Caco-2 (cell line): Measurements from ENCODE around the gene SPATA31D3. TPM values are rescaled to one million over a fixed set of nuclear protein-coding genes. Genes with fewer than 3 reads are reported as not detected.

Source experiments
- BruUV-seq: library from RNA; stranded (reverse); fragments of 400-500 nt; replicated peaks from 2 replicates; lab custom pipeline; 2021; lab: Mats Ljungman, UMichigan
- CTCF ChIA-PET: fragments of 300-600 bp; sonication (Branson Sonifier 250); formaldehyde crosslinking; loops from one replicate; lab custom pipeline; 2022; ENCODE audit warnings: antibody characterized with exemption; lab: Charles Lee
- POLR2A ChIA-PET: fragments of 300-600 bp; sonication (Branson Sonifier 250); formaldehyde crosslinking; loops from one replicate; lab custom pipeline; 2022; ENCODE audit warnings: antibody characterized with exemption; lab: Charles Lee
- DNase-seq, 2 experiments: peaks; one replicate each; pipeline versions ENCODE4 v3.0.0 to v3.0.0-alpha.2; 2020 to 2022
- H3K27me3 ChIP-seq: replicated peaks from 2 replicates; pipeline ENCODE4 v1.6.0; 2011; ENCODE audit warnings: low read length; ENCODE audit not compliant: control insufficient read depth, insufficient read depth
- H3K36me3 ChIP-seq: 2 replicates; pipeline ENCODE4 v1.5.1; 2011; ENCODE audit warnings: low read length; ENCODE audit not compliant: control insufficient read depth, insufficient read depth
- H3K4me1 ChIP-seq: fragments of 250-450 bp; sonication (Bioruptor Pico); 2 replicates; pipeline ENCODE4 v1.5.1; 2020; ENCODE audit warnings: mild to moderate bottlenecking
- H3K4me3 ChIP-seq: 2 replicates; pipeline ENCODE4 v1.5.1; 2011; ENCODE audit warnings: low read depth, mild to moderate bottlenecking, control low read depth, low read length
- H3K9me3 ChIP-seq: fragments of 250-450 bp; sonication (Bioruptor Pico); 2 replicates; pipeline ENCODE4 v1.5.1; 2020; ENCODE audit warnings: mild to moderate bottlenecking, moderate library complexity
- H3K27ac Mint-ChIP-seq: one replicate; pipeline ENCODE4 v1.8.0; 2022; ENCODE audit warnings: mixed read lengths; ENCODE audit not compliant: unreplicated experiment
- H3K27me3 Mint-ChIP-seq: one replicate; pipeline ENCODE4 v1.8.0; 2022; ENCODE audit warnings: mixed read lengths; ENCODE audit not compliant: insufficient read depth, unreplicated experiment
- H3K36me3 Mint-ChIP-seq: one replicate; pipeline ENCODE4 v1.8.0; 2022; ENCODE audit warnings: mild to moderate bottlenecking, mixed read lengths; ENCODE audit not compliant: insufficient read depth, unreplicated experiment
- H3K4me1 Mint-ChIP-seq: one replicate; pipeline ENCODE4 v1.8.0; 2022; ENCODE audit warnings: low read depth, mixed read lengths; ENCODE audit not compliant: unreplicated experiment
- H3K4me3 Mint-ChIP-seq: one replicate; pipeline ENCODE4 v1.8.0; 2022; ENCODE audit warnings: mild to moderate bottlenecking, moderate library complexity, mixed read lengths; ENCODE audit not compliant: unreplicated experiment
- H3K9me3 Mint-ChIP-seq: one replicate; pipeline ENCODE4 v1.8.0; 2022; ENCODE audit warnings: mixed read lengths; ENCODE audit not compliant: unreplicated experiment
- intact Hi-C: fragments of 100-400 bp; cut with micrococcal nuclease; formaldehyde crosslinking; loops from one replicate; pipeline ENCODE4 v1.10.0; 2022; ENCODE audit not compliant: unreplicated experiment
- total RNA-seq: library from RNA; stranded (reverse); gene quantifications from 2 replicates; pipeline ENCODE4 v1.2.3, GENCODE V29; 2022
- TF ChIP-seq, protein P1 (sequence below), 2 experiments: fragments of 200-600 bp in 1 of 2; IDR thresholded peaks; 1 replicate in 1 of 2; 2 replicates in 1 of 2; pipeline versions ENCODE4 v1.5.1 to v1.8.0; 2011 to 2022; ENCODE audit warnings: antibody characterized with exemption in 1 of 2, control low read depth in 1 of 2, inconsistent platforms in 1 of 2, low read depth in 1 of 2, low read length in 1 of 2, mild to moderate bottlenecking in 1 of 2, moderate library complexity in 1 of 2; ENCODE audit not compliant: insufficient read depth in 1 of 2, severe bottlenecking in 1 of 2, unreplicated experiment in 1 of 2

The SPATA31D3 gene
- total RNA-seq, 1 experiment from 2014 or later = not detected

DNA sequence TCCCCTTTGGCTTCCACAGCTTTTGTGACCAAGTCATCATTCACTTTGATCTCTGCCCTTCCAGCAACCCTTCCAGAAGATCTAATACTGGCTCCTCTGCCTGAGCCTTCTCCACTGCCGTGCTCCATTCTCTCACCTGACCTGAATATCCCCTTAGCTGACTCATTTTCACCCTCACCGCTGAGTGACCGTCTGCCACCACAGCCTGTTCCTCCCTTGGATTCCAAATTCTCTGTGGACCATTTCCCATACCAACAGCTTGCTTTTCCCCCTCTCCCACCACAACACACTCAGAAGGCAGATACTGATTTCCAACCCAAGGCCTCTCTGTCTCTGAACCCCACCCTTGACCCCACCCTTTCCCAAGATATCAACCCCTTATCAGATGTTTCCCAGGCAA lies 24.7 kb downstream of the SPATA31D3 start:
- intact Hi-C loops = no loop called here
- no peaks in the 10 kb centered on the region for H3K9me3 Mint-ChIP-seq
- no TSS peak for BruUV-seq

DNA sequence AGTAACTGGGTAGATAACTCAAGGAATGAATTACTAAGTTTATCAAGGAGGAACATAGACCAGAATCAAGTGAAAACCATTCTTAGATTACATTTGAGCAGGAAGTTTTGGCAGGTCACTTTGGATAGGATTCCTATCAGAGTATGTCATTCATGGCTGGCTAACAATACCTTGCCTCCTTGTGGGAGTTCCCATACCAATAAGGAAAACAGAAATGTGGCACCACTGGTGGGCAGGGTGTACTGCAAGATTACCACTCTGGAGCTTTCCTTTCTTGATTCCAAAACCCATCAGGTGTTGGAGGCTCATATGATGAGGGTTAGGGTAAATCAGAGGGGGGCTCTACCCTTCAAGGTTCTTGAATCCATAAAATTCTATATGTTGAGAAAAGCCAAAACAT lies 26.7 kb downstream of the SPATA31D3 start:
- no peak overlapping the region for H3K4me3 Mint-ChIP-seq
- no TSS peak for BruUV-seq
- POLR2A ChIA-PET = no interaction called here
- Histone ChIP-seq H3K4me3 (no peak overlapping the region), H3K36me3 (no peaks in the 10 kb centered on the region), H3K27me3 (no peaks in the 10 kb centered on the region), H3K9me3 (no peaks in the 10 kb centered on the region), H3K4me1 (no peaks in the 10 kb centered on the region)
- DNase-seq = no peak
- H3K27ac Mint-ChIP-seq = no peak overlapping the region
- no peaks in the 10 kb centered on the region for H3K36me3 Mint-ChIP-seq
- no peaks in the 10 kb centered on the region for H3K4me1 Mint-ChIP-seq
- H3K27me3 Mint-ChIP-seq = no peaks in the 10 kb centered on the region
- TF ChIP-seq, protein P1, sequence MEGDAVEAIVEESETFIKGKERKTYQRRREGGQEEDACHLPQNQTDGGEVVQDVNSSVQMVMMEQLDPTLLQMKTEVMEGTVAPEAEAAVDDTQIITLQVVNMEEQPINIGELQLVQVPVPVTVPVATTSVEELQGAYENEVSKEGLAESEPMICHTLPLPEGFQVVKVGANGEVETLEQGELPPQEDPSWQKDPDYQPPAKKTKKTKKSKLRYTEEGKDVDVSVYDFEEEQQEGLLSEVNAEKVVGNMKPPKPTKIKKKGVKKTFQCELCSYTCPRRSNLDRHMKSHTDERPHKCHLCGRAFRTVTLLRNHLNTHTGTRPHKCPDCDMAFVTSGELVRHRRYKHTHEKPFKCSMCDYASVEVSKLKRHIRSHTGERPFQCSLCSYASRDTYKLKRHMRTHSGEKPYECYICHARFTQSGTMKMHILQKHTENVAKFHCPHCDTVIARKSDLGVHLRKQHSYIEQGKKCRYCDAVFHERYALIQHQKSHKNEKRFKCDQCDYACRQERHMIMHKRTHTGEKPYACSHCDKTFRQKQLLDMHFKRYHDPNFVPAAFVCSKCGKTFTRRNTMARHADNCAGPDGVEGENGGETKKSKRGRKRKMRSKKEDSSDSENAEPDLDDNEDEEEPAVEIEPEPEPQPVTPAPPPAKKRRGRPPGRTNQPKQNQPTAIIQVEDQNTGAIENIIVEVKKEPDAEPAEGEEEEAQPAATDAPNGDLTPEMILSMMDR (IDR thresholded peaks at IDR 0.05; ENCODE audit: insufficient read depth in 1 of 2, low read depth in 1 of 2, low read length in 1 of 2, severe bottlenecking in 1 of 2, unreplicated experiment in 1 of 2) = no peak
- CTCF ChIA-PET = no interaction called here
- H3K9me3 Mint-ChIP-seq = no peaks in the 10 kb centered on the region
- intact Hi-C loops = no loop called here

More for the DNA sequence above, 24.7 kb downstream of the SPATA31D3 start:
- Histone ChIP-seq H3K4me1 (no peaks in the 10 kb centered on the region), H3K9me3 (no peaks in the 10 kb centered on the region), H3K4me3 (no peak overlapping the region), H3K36me3 (no peaks in the 10 kb centered on the region), H3K27me3 (no peaks in the 10 kb centered on the region)
- Mint-ChIP-seq H3K4me1 (no peaks in the 10 kb centered on the region), H3K27ac (no peak overlapping the region), H3K27me3 (no peaks in the 10 kb centered on the region), H3K4me3 (no peak overlapping the region), H3K36me3 (no peaks in the 10 kb centered on the region)
- no peak for DNase-seq
- TF ChIP-seq, protein P1 (IDR thresholded peaks at IDR 0.05; ENCODE audit: insufficient read depth in 1 of 2, low read depth in 1 of 2, low read length in 1 of 2, severe bottlenecking in 1 of 2, unreplicated experiment in 1 of 2) = no peak
- POLR2A ChIA-PET = no interaction called here
- CTCF ChIA-PET = no interaction called here

DNA sequence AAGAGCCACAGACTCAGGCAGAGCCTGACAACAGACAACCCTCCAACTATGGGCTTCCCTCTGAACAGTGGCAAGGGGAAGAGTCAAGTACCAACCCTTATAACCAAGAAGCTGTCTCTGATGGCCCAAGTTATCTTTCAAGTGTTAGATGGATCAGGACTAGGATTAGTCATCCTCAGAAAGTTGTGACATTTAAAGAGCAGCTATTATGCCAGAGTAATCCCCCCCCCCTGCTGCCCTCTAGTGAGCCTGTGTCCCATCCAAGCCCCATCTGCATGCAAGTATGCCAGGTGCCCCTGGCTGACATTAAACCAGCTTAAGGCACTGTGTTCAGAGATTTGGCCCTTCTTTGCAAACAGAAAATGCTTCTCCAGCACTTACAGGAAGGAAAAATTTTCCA lies 28.4 kb downstream of the SPATA31D3 start:
- POLR2A ChIA-PET = no interaction called here
- intact Hi-C loops = no loop called here
- TF ChIP-seq, protein P1 (IDR thresholded peaks at IDR 0.05; ENCODE audit: insufficient read depth in 1 of 2, low read depth in 1 of 2, low read length in 1 of 2, severe bottlenecking in 1 of 2, unreplicated experiment in 1 of 2) = no peak
- Mint-ChIP-seq H3K4me3 (no peak overlapping the region), H3K27me3 (peaks cover 3% of the 10 kb centered on the region), H3K27ac (no peak overlapping the region), H3K9me3 (no peaks in the 10 kb centered on the region), H3K36me3 (no peaks in the 10 kb centered on the region), H3K4me1 (no peaks in the 10 kb centered on the region)
- no peaks in the 10 kb centered on the region for H3K4me1 ChIP-seq
- H3K36me3 ChIP-seq = no peaks in the 10 kb centered on the region
- no peaks in the 10 kb centered on the region for H3K9me3 ChIP-seq
- DNase-seq = no peak
- H3K27me3 ChIP-seq = no peaks in the 10 kb centered on the region
- H3K4me3 ChIP-seq = no peak overlapping the region
- CTCF ChIA-PET = no interaction called here
- BruUV-seq = no TSS peak
